HG03439 (cell line): ENCODE measurements around the gene GTF3C5.

Source experiments
- ATAC-seq: cut with Tn5 transposase; IDR thresholded peaks from one replicate; pipeline ENCODE4 v1.9.1; 2021; ENCODE audit warnings: mild to moderate bottlenecking, moderate library complexity; ENCODE audit not compliant: unreplicated experiment

The GTF3C5 gene

GRCh38 chr9:133104718-133105460 is 74.1 kb downstream of the GTF3C5 start:
- ATAC-seq: no peak

- no peak for ATAC-seq
These were observed 74.6 kb downstream of the GTF3C5 start for GRCh38 chr9:133105461-133105770.

GRCh38 chr9:133106511-133107244 is 75.9 kb downstream of the GTF3C5 start:
- ATAC-seq: no peak

- ATAC-seq: no peak
These were observed 76.5 kb downstream of the GTF3C5 start for GRCh38 chr9:133107245-133107722.
